ENCODE data around the gene HSP90B1. TPM values are rescaled to one million over a fixed set of nuclear protein-coding genes. Genes with fewer than 3 reads are reported as not detected.

HSP90B1 gene
- total and polyA plus RNA-seq, 2 of the 13 experiments (the other 11 are each of a cell fraction or from before 2014, with no cell fraction given): 800 to 954 TPM

GRCh38 chr12:103965590-103966504 is 35.6 kb downstream of the HSP90B1 start, which contains the start of gene TDG (continued):
- no peak for TF ChIP-seq KIAA2018 (CRISPR knock-in tag; IDR thresholded peaks at IDR 0.05; ENCODE audit: borderline replicate concordance)
- peak; percentile 96 for TF ChIP-seq FOXC1 (CRISPR knock-in tag; IDR thresholded peaks at IDR 0.05; ENCODE audit: borderline replicate concordance)
- TF ChIP-seq ZNF605 (CRISPR knock-in tag; IDR thresholded peaks at IDR 0.05): peak; percentile 93
- peak; percentile 68; the same call in 1 of the 2 replicates for TF ChIP-seq MTERF4 (CRISPR knock-in tag; IDR thresholded peaks at IDR 0.05)
- TF ChIP-seq RAD51 (IDR thresholded peaks at IDR 0.05; ENCODE audit: borderline replicate concordance): peak; percentile 97
- TF ChIP-seq NCOA2 (CRISPR knock-in tag; IDR thresholded peaks at IDR 0.05): 0 out of 2 replicates have a peak, but pooled peaks have one; percentile 12
- TF ChIP-seq ZNF281 (CRISPR knock-in tag; IDR thresholded peaks at IDR 0.05; ENCODE audit: borderline replicate concordance): peak; percentile 45; the same call in 1 of the 2 replicates
- no peak for TF ChIP-seq DNMT1 (CRISPR knock-in tag; IDR thresholded peaks at IDR 0.05)
- TF ChIP-seq NR1H2 (CRISPR knock-in tag; IDR thresholded peaks at IDR 0.05; ENCODE audit: borderline replicate concordance, low read depth): peak; percentile 92; the same call in 1 of the 2 replicates
- TF ChIP-seq CBX2 (IDR thresholded peaks at IDR 0.05; ENCODE audit: low read depth, low read length): no peak
- TF ChIP-seq CBX2 (CRISPR knock-in tag; IDR thresholded peaks at IDR 0.05; ENCODE audit: low read depth): no peak
- peak; percentile 60 for TF ChIP-seq ESRRA (CRISPR knock-in tag; IDR thresholded peaks at IDR 0.05; ENCODE audit: low read depth)
- no peak for TF ChIP-seq FIP1L1 (IDR thresholded peaks at IDR 0.05; ENCODE audit: borderline replicate concordance, insufficient read depth, low read depth, low read length)
- TF ChIP-seq GABPB1 (CRISPR knock-in tag; IDR thresholded peaks at IDR 0.05): peak; percentile 98
- 0 out of 2 replicates have a peak, but pooled peaks have one; percentile 66 for TF ChIP-seq ZSCAN20 (CRISPR knock-in tag; IDR thresholded peaks at IDR 0.05; ENCODE audit: borderline replicate concordance)
